IMR-90 (cell line): ENCODE results near the gene HOXB1. TPM values are rescaled to one million over a fixed set of nuclear protein-coding genes. Genes with fewer than 3 reads are reported as not detected.

ENCODE experiments used
- ATAC-seq: fragments of 200-7000 bp; cut with Tn5 transposase; 2 replicates; pipeline ENCODE4 v1.9.1; 2020; ENCODE audit warnings: low read depth, mild to moderate bottlenecking, moderate library complexity
- BruUV-seq: library from RNA; stranded (reverse); fragments of 400-500 nt; replicated peaks from 2 replicates; lab custom pipeline; 2021; lab: Mats Ljungman, UMichigan
- CTCF ChIA-PET: fragments of 300-600 bp; formaldehyde crosslinking; extraction: SDS; loops from one replicate; lab custom pipeline; 2021; ENCODE audit warnings: antibody characterized with exemption; lab: Yijun Ruan, JAX
- POLR2A ChIA-PET: fragments of 300-600 bp; sonication (Branson Sonifier 250); formaldehyde crosslinking; loops from one replicate; lab custom pipeline; 2022; ENCODE audit warnings: antibody characterized with exemption; ENCODE audit not compliant: unreplicated experiment; lab: Charles Lee
- DNase-seq: peaks from one replicate; pipeline ENCODE4 v3.0.0; 2013
- H2AFZ ChIP-seq: replicated peaks from 2 replicates; pipeline ENCODE3; 2013; ENCODE audit warnings: low read length, mild to moderate bottlenecking; ENCODE audit not compliant: poor library complexity
- H2AK5ac ChIP-seq: 2 replicates; pipeline ENCODE4 v1.6.1; 2013; ENCODE audit warnings: low read depth, low read length, inconsistent platforms
- H2AK9ac ChIP-seq: replicated peaks from 2 replicates; pipeline ENCODE3; 2013; ENCODE audit warnings: mild to moderate bottlenecking, low read depth, low read length, moderate library complexity; ENCODE audit not compliant: poor library complexity
- H2BK120ac ChIP-seq: 2 replicates; pipeline ENCODE4 v1.6.1; 2013; ENCODE audit warnings: low read depth, low read length, inconsistent platforms
- H2BK15ac ChIP-seq: 3 replicates; pipeline ENCODE4 v1.6.1; 2013; ENCODE audit warnings: low read depth, low read length, inconsistent platforms
- H2BK20ac ChIP-seq: 2 replicates; pipeline ENCODE4 v1.6.1; 2013; ENCODE audit warnings: low read depth, mild to moderate bottlenecking, inconsistent platforms, low read length, moderate library complexity
- H2BK5ac ChIP-seq: 2 replicates; pipeline ENCODE4 v1.6.1; 2013; ENCODE audit warnings: mild to moderate bottlenecking, low read depth, low read length, inconsistent platforms; ENCODE audit not compliant: poor library complexity, severe bottlenecking
- H3K14ac ChIP-seq: replicated peaks from 2 replicates; pipeline ENCODE4 v1.6.1; 2013; ENCODE audit warnings: low read depth, low read length, inconsistent platforms
- H3K18ac ChIP-seq: 2 replicates; pipeline ENCODE4 v1.6.1; 2013; ENCODE audit warnings: low read depth, low read length, control low read depth
- H3K23ac ChIP-seq: 2 replicates; pipeline ENCODE4 v1.6.1; 2013; ENCODE audit warnings: low read depth, low read length, inconsistent platforms
- H3K27ac ChIP-seq: 2 replicates; pipeline ENCODE4 v1.5.1; 2013; ENCODE audit warnings: mild to moderate bottlenecking, control low read depth, low read length; ENCODE audit not compliant: insufficient read depth
- H3K27me3 ChIP-seq: 2 replicates; pipeline ENCODE4 v1.6.1; 2013; ENCODE audit warnings: low read length; ENCODE audit not compliant: control insufficient read depth, insufficient read depth
- H3K36me3 ChIP-seq: 2 replicates; pipeline ENCODE4 v1.6.1; 2013; ENCODE audit warnings: low read length, mixed read lengths; ENCODE audit not compliant: control insufficient read depth, insufficient read depth
- H3K4ac ChIP-seq: 2 replicates; pipeline ENCODE4 v1.6.1; 2013; ENCODE audit warnings: low read depth, low read length, inconsistent platforms
- H3K4me1 ChIP-seq: 2 replicates; pipeline ENCODE4 v1.6.1; 2013; ENCODE audit warnings: low read length, mixed read lengths; ENCODE audit not compliant: control insufficient read depth, insufficient read depth
- H3K4me2 ChIP-seq: 2 replicates; pipeline ENCODE4 v1.6.1; 2013; ENCODE audit warnings: low read depth, mild to moderate bottlenecking, control low read depth, low read length, moderate library complexity
- H3K4me3 ChIP-seq: 2 replicates; pipeline ENCODE4 v1.5.1; 2013; ENCODE audit warnings: low read depth, mild to moderate bottlenecking, control low read depth, low read length, moderate library complexity; ENCODE audit not compliant: insufficient read depth
- H3K56ac ChIP-seq: 2 replicates; pipeline ENCODE4 v1.6.1; 2013; ENCODE audit warnings: low read length, inconsistent platforms; ENCODE audit not compliant: insufficient read depth; ENCODE audit errors: extremely low read depth
- H3K79me1 ChIP-seq, 2 experiments: 2 replicates each; pipeline ENCODE4 v1.6.1; 2013; ENCODE audit warnings: low read length in 2 of 2, inconsistent platforms in 1 of 2, low read depth in 1 of 2
- H3K9ac ChIP-seq: 2 replicates; pipeline ENCODE4 v1.6.1; 2013; ENCODE audit warnings: low read depth, low read length, control low read depth
- H3K9me1 ChIP-seq: 2 replicates; pipeline ENCODE4 v1.6.1; 2013; ENCODE audit warnings: low read length, inconsistent platforms; ENCODE audit not compliant: insufficient read depth
- H3K9me3 ChIP-seq: 2 replicates; pipeline ENCODE4 v1.6.1; 2013; ENCODE audit warnings: low read length; ENCODE audit not compliant: control insufficient read depth, insufficient read depth
- H4K20me1 ChIP-seq: 2 replicates; pipeline ENCODE4 v1.6.1; 2013; ENCODE audit warnings: low read length, inconsistent platforms; ENCODE audit not compliant: insufficient read depth
- H4K5ac ChIP-seq: 2 replicates; pipeline ENCODE4 v1.6.1; 2013; ENCODE audit warnings: mild to moderate bottlenecking, low read depth, low read length, control low read depth
- H4K8ac ChIP-seq, 2 experiments: 2 replicates each; pipeline ENCODE4 v1.6.1; 2013; ENCODE audit warnings: low read depth in 2 of 2, low read length in 2 of 2, control low read depth in 1 of 2, inconsistent platforms in 1 of 2
- H4K91ac ChIP-seq: 2 replicates; pipeline ENCODE4 v1.6.1; 2013; ENCODE audit warnings: low read depth, low read length, inconsistent platforms; ENCODE audit not compliant: insufficient read depth
- BHLHE40 ChIP-seq: fragments of 150-350 bp; IDR thresholded peaks from 2 replicates; pipeline ENCODE4 v1.6.1; 2016; ENCODE audit warnings: mild to moderate bottlenecking, low read depth, low read length
- RCOR1 ChIP-seq: IDR thresholded peaks from 2 replicates; pipeline ENCODE4 v1.6.1; 2012; ENCODE audit warnings: mild to moderate bottlenecking, low read length, improper control_type of control experiment; ENCODE audit not compliant: insufficient replicate concordance
- RFX5 ChIP-seq: IDR thresholded peaks from 2 replicates; pipeline ENCODE4 v1.8.0; 2012; ENCODE audit warnings: low read depth, mild to moderate bottlenecking, low read length, moderate library complexity
- WGBS, 2 experiments: methylation state at CpG; one replicate each; pipeline versions ENCODE4 v1.1.5 to v1.1.7; 2013; ENCODE audit warnings: missing lambda C conversion rate in 2 of 2; ENCODE audit not compliant: insufficient read length in 1 of 2; ENCODE audit errors: extremely low coverage in 2 of 2; 5-methylcytosine and 5-hydroxymethylcytosine counted together
- dilution Hi-C: fragments of 300-500 bp; cut with HindIII; formaldehyde crosslinking; loops from one replicate; pipeline ENCODE4 v1.14.3; 2018; ENCODE audit warnings: low sequenced_read_pairs; ENCODE audit not compliant: unreplicated experiment
- in situ Hi-C: fragments of 300-500 bp; cut with MboI; formaldehyde crosslinking; loops from 3 replicates; pipeline ENCODE4 v1.14.3; 2019; ENCODE audit warnings: low sequenced_read_pairs, inconsistent platforms, mixed read lengths
- intact Hi-C: fragments of 100-400 bp; cut with micrococcal nuclease; formaldehyde crosslinking; loops from 2 replicates; pipeline ENCODE4 v1.10.0; 2022
- polyA plus RNA-seq, 3 experiments: library from polyadenylated mRNA; depleted of rRNA; stranded (reverse); fragments of >200 nt; gene quantifications; 2 replicates each; pipeline ENCODE4 v1.2.3, GENCODE V29; 2012; ENCODE audit warnings: low replicate concordance in 1 of 3
- total RNA-seq: library from RNA; depleted of rRNA; stranded (reverse); fragments of >200 nt; gene quantifications from 2 replicates; pipeline ENCODE4 v1.2.3, GENCODE V29; 2012

Gene HOXB1
- total and polyA plus RNA-seq, 2 of the 4 experiments (the other 2 are of a cell fraction): not detected

- 0% methylated on average over 7 of the region's 12 CpGs; no CpG with 5 or more reads in 1 of the 2 experiments for WGBS, 2 experiments
- POLR2A ChIA-PET: interaction anchor here (0.5 to 1.7 kb wide), 3 partner anchors 18 to 50 kb away, joined by 3 to 10 read pairs (median 5); no protein-coding TSS in a partner anchor
Observed at GRCh38 chr17:48542698-48543106, 11.9 kb upstream of the HOXB1 start.

More at GRCh38 chr17:48542698-48543106, 11.9 kb upstream of the HOXB1 start:
- Histone ChIP-seq H3K14ac (peak overlapping the region; percentile 88), H4K91ac (peak overlapping the region; percentile 63), H4K5ac (peak overlapping the region; percentile 40; the same call in 1 of the 2 replicates), H3K9ac (peak overlapping the region; percentile 100), H3K9me1 (peaks cover 10% of the 10 kb centered on the region), H3K79me1 (peaks cover 2 to 41% of the 10 kb centered on the region in 2 experiments; a peak in 2 of 4 replicates), H2AFZ (peak overlapping the region; percentile 23), H3K23ac (peak overlapping the region; percentile 95; the same call in 1 of the 2 replicates), H3K18ac (peak overlapping the region; percentile 42; the same call in 1 of the 2 replicates), H2BK20ac (no peak overlapping the region), H2BK5ac (peak overlapping the region; percentile 96), H3K27ac (peak overlapping the region; percentile 99), H3K9me3 (no peaks in the 10 kb centered on the region), H3K4ac (peak overlapping the region; percentile 89), H2BK15ac (no peak overlapping the region; the same call in 2 of the 3 replicates), H3K27me3 (no peaks in the 10 kb centered on the region), H2AK9ac (peak overlapping the region; percentile 84), H3K56ac (peak overlapping the region; percentile 91), H3K4me1 (peaks cover 31% of the 10 kb centered on the region), H3K4me2 (peak overlapping the region; percentile 75), H4K8ac (peak overlapping the region; percentile 26 to 66; a peak in 2 of 4 replicates), H2AK5ac (0 out of 2 replicates have a peak overlapping the region, but pooled peaks have one; percentile 32), H2BK120ac (peak overlapping the region; percentile 51), H3K4me3 (peak overlapping the region; percentile 96), H3K36me3 (peaks cover 20% of the 10 kb centered on the region), H4K20me1 (no peaks in the 10 kb centered on the region)
- ATAC-seq (no peak), DNase-seq (no peak)
- BruUV-seq: no TSS peak
- no peak for TF ChIP-seq BHLHE40
- TF ChIP-seq RCOR1: no peak
- TF ChIP-seq RFX5: no peak
- in situ Hi-C loops (loop anchor here (10.0 kb wide), 1 partner anchor 188 kb away; no protein-coding TSS in a partner anchor), dilution Hi-C loops (no loop called here), intact Hi-C loops (no loop called here)
- CTCF ChIA-PET: no interaction called here
